Measurements from ENCODE around the gene PRKCH. TPM values are rescaled to one million over a fixed set of nuclear protein-coding genes. Genes with fewer than 3 reads are reported as not detected.

The PRKCH gene
- total RNA-seq, 2 experiments from 2014 or later: 193 to 194 TPM

- Mint-ChIP-seq H3K27me3 (no peaks in the 10 kb centered on the region), H3K27ac (peak overlapping the region; percentile 96), H3K4me3 (peak overlapping the region; percentile 66), H3K4me1 (ENCODE audit: low read depth) (peaks cover 88% of the 10 kb centered on the region), H3K36me3 (ENCODE audit: low read depth) (peaks cover 77% of the 10 kb centered on the region), H3K9me3 (no peaks in the 10 kb centered on the region)
- TF ChIP-seq CTCF (IDR thresholded peaks at IDR 0.05): no peak
- DNase-seq (peak; percentile 85), ATAC-seq (peak; percentile 31)
- CTCF ChIA-PET: interaction anchor here (0.9 to 1.6 kb wide), 4 partner anchors 13 to 66 kb away, joined by 3 to 4 read pairs (median 3); no protein-coding TSS in a partner anchor
- POLR2A ChIA-PET: interaction anchor here (0.8 to 6.8 kb wide), 8 partner anchors 9 to 104 kb away, joined by 3 to 39 read pairs (median 4); no protein-coding TSS in a partner anchor
- intact Hi-C loops (cut with micrococcal nuclease): no loop called here
Measured at GRCh38 chr14:61337893-61338292, 16.5 kb downstream of the PRKCH start.

DNA sequence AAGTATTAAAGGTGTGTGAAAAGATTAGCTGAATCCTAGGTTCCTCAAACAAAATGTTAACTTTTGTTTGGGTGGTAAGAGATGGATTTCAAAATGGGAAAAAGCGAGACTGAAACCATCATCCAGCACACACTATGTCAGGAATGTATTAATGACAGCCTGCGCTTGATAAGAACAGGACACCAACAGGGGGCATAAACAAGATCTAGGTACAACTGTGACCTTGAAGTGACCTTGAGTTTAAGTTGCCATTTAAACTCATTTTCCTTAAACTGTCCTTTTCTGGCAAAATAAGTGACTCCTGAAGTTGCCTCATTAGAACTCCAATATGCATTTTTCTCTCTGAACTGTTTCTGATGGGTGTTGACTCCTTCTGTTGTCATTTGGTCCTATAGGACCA lies 17.1 kb downstream of the PRKCH start:
- Mint-ChIP-seq H3K36me3 (ENCODE audit: low read depth) (peaks cover 80% of the 10 kb centered on the region), H3K9me3 (no peaks in the 10 kb centered on the region), H3K27me3 (no peaks in the 10 kb centered on the region), H3K4me1 (ENCODE audit: low read depth) (peaks cover 88% of the 10 kb centered on the region), H3K27ac (peak overlapping the region; percentile 96), H3K4me3 (peak overlapping the region; percentile 66)
- ChIA-PET POLR2A (interaction anchor here (0.8 to 6.8 kb wide), 6 partner anchors 8 to 51 kb away, joined by 3 to 39 read pairs (median 4); no protein-coding TSS in a partner anchor), CTCF (interaction anchor here (0.9 to 1.6 kb wide), 3 partner anchors 12 to 52 kb away, joined by 3 to 4 read pairs (median 3); no protein-coding TSS in a partner anchor)
- DNase-seq (no peak), ATAC-seq (no peak)
- peak; percentile 30 for TF ChIP-seq CTCF (IDR thresholded peaks at IDR 0.05)
- intact Hi-C loops (cut with micrococcal nuclease): no loop called here

- DNase-seq: peak; percentile 61
- ChIA-PET CTCF (interaction anchor here (0.8 to 4.3 kb wide), 2 partner anchors 9 to 79 kb away, joined by 3 to 32 read pairs; no protein-coding TSS in a partner anchor), POLR2A (interaction anchor here (0.6 to 7.3 kb wide), 13 partner anchors 9 to 111 kb away, joined by 3 to 116 read pairs (median 4); partner anchors contain the start of gene PRKCH)
- Mint-ChIP-seq H3K27ac (peak overlapping the region; percentile 98), H3K4me1 (ENCODE audit: low read depth) (peaks cover 90% of the 10 kb centered on the region), H3K4me3 (peak overlapping the region; percentile 80), H3K27me3 (no peaks in the 10 kb centered on the region), H3K36me3 (ENCODE audit: low read depth) (peaks cover 82% of the 10 kb centered on the region), H3K9me3 (no peaks in the 10 kb centered on the region)
- peak; percentile 12 for ATAC-seq
- intact Hi-C loops (cut with micrococcal nuclease): loop anchor here (2.0 to 10.0 kb wide), 3 partner anchors 47 to 323 kb away; no protein-coding TSS in a partner anchor
- TF ChIP-seq CTCF (IDR thresholded peaks at IDR 0.05): no peak
Measured at GRCh38 chr14:61341275-61342206, 20.2 kb downstream of the PRKCH start.

DNA sequence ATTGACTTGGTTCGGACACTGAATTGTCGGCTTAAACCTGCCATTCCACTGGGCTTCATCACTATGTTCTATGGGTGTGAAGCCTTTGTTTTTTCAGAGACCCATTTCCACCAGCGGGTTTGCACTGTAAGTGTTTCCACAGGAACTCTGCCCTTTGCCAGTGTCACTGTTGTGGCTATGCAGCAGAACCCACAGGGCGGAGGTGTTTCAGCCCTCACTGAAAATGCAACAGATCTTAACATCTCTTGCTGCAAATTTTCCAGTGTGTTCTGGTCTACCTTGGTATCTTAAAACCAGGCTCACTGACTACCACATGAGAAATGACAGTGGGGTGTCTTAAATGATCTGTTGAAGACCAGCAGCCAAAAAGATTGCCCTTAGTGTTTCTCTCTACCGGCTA lies 21.1 kb downstream of the PRKCH start:
- Mint-ChIP-seq H3K36me3 (ENCODE audit: low read depth) (peaks cover 83% of the 10 kb centered on the region), H3K27me3 (no peaks in the 10 kb centered on the region)
- POLR2A ChIA-PET: interaction anchor here (0.6 to 7.3 kb wide), 14 partner anchors 9 to 133 kb away, joined by 3 to 116 read pairs (median 4); partner anchors contain the start of gene PRKCH

More for the DNA sequence above, 21.1 kb downstream of the PRKCH start:
- CTCF ChIA-PET: interaction anchor here (0.8 to 4.3 kb wide), 4 partner anchors 10 to 78 kb away, joined by 3 to 32 read pairs (median 4); no protein-coding TSS in a partner anchor
- no peaks in the 10 kb centered on the region for H3K9me3 Mint-ChIP-seq
- ATAC-seq (peak; percentile 60), DNase-seq (peak; percentile 94)
- H3K4me3 Mint-ChIP-seq: peak overlapping the region; percentile 80
- peaks cover 95% of the 10 kb centered on the region for H3K4me1 Mint-ChIP-seq (ENCODE audit: low read depth)
- intact Hi-C loops (cut with micrococcal nuclease): loop anchor here (2.0 to 10.0 kb wide), 3 partner anchors 46 to 322 kb away; no protein-coding TSS in a partner anchor
- peak overlapping the region; percentile 98 for H3K27ac Mint-ChIP-seq
- no peak for TF ChIP-seq CTCF (IDR thresholded peaks at IDR 0.05)

All from activated CD8-positive, alpha-beta T cell treated with anti-CD3 and anti-CD28 coated beads for 36 hours (primary cell).